GM18498 (cell line): ENCODE measurements around the gene INS.
"Not testable (repeated sequence)": the region's sequence is repeated elsewhere in the genome, so short reads cannot be mapped to it uniquely, and the experiment has no call there.

ENCODE experiments used
- ATAC-seq: cut with Tn5 transposase; IDR thresholded peaks from one replicate; pipeline ENCODE4 v1.9.1; 2021; ENCODE audit warnings: mild to moderate bottlenecking, moderate library complexity; ENCODE audit not compliant: unreplicated experiment

INS gene

GRCh38 chr11:2182692-2183474, 21.9 kb upstream of the INS start:
- no peak for ATAC-seq

- ATAC-seq = no peak
These were observed 21.1 kb upstream of the INS start for GRCh38 chr11:2182075-2182474.

DNA sequence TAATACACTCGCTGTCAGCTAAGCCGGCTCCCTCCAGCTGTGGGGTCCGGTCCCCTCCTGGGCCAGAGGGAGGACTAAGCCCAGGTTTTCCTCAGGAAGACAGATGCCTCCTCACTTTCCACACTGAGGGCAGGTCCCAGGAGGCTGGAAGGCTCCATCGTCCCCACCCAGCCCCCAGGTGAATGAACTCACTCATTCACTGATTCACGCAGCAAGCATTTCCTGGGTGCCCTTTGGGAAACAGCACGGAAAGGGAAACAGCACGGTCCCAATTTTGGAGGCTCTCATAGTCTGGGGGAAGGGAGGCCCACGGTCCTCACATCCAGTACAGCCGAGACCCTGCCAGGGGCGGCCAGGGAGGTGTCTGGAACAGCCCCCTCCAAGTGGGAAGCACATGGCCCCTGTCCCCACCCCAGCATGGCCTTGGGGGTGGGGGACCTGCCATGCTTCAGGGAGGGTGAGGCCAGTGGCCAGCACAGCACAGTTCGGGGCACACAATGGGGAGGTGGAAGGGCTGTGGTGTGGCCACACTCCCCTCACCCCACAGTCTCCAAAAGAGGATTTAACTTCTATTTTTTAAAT, 19.9 kb upstream of the INS start:
- no peak for ATAC-seq

GRCh38 chr11:2180347-2180746, 19.3 kb upstream of the INS start:
- no peak for ATAC-seq

- no peak for ATAC-seq
These were observed 18.5 kb upstream of the INS start for GRCh38 chr11:2179516-2179915.

GRCh38 chr11:2178906-2179494, 18.0 kb upstream of the INS start:
- ATAC-seq = no peak

GRCh38 chr11:2178055-2178773, 17.2 kb upstream of the INS start:
- ATAC-seq = not testable (repeated sequence)

DNA sequence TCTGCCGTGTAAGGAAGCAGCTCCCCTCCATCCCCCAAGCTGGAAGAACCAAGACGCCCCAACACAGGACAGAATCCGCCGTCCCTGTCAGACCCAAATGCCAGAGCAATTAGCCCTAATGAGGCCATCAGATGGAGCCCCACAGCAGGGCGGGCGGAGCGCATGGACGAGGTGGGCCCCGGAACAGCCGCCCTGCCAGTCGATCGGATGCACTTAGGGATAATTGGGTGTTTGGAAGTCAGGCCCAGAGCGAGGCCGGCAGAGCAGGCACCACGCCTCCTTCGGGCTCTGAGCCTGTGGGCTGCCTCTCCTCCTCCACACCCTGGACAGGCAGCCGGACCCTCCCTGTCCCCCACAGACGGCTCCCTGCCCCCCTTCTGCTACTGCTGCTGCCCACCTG, 16.1 kb upstream of the INS start:
- no peak for ATAC-seq

DNA sequence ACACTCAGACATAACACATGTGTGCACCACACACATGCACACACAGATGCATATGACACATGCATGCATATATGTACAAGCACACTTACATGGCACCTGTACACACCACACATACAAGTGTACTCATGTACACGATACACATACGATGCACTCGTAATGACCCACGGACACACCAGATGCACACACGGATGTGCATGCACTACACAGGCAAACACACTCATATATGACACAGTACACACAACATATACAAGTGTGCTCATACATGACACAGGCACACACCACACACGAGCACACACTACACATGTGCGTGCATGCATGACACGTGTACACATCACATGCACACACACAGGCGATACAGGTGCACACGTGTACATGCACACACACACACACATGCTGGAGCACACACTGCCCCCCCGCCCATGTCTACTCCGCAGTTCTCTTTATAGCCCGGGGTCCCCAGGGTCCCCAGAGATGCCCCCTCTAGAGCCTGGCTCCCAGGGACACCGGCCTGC, 15.4 kb upstream of the INS start:
- ATAC-seq = no peak

DNA sequence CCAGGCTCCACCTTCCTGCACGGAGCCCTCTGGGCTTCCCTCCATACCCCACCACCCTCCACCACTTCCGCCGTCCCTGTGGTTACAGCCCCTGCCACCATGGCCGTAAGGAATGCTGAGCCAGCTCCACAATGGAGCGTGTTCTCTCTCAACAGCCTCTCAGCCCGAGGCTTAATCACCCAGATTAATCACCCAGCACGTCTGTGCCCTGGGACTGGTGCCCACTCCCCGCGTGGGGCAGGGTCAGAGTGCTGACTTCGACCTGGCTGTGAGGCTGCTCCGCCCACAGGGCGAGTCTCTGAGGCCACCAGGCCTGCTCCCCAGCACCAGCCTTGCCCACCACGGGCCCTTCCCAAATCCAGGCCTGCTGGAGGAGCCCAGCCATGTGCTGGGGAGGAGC, 14.7 kb upstream of the INS start:
- no peak for ATAC-seq

DNA sequence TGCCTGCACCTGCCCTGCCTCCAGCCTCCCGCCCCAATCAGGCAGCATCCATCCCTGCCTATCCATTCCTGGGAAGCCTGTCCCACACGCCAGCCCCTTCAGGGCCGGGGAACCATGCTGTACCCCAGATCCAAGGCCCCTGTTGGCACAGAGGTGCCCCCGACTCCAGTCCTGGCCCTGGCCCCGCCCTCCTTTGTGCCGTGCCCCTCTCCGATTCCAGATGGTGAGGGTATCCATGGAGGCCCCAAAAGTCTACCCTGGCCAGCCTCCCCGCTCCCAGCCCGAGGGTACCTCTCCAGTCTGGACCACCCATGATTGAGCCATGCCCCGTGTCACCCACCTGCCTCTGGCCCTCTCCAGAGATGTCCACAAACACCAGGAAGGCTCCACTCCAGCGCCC, 13.4 kb upstream of the INS start:
- no peak for ATAC-seq

DNA sequence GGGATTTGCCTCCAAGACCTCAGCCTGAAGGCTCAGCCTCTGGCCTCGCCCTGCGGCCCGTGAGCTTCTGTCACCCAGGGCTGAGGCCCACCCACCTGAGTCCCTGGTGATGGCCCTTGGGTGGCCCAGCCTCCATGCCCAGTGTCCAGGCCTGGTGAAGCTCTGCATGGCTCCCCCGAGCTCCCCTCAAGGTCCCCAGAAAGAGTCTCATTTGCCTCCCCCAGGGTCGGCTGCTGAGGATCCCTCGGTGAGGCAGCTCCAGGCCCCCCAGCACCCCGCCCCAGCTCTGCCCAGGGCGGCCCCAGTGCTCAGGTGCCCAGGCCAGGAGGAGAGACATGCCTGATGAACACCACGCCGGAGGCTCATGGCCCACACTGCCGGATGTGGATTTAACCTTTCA, 12.8 kb upstream of the INS start:
- no peak for ATAC-seq

- no peak for ATAC-seq
These were observed 12.2 kb upstream of the INS start for GRCh38 chr11:2173150-2173693.

GRCh38 chr11:2172676-2173075, 11.7 kb upstream of the INS start:
- no peak for ATAC-seq

DNA sequence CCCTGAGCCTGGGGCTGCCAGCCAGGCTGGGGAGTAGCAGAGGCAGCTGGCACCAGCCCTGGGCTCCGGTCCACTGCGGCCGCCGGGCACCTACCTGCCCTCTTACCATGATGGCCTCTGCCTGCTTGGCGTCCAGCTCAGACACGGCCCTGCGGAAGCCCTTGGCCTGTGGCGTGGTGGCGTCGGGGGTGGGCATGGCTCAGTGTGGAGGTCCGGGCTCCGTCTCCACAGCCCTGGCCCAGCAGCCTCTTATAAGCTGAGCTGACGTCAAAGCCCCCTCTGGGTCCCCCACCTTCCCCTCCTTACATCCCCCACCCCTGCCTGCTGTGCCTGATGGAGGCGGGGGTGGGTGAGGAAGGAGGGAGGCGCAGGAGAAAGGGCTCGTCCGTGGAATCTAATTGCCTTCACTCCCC, 10.6 kb upstream of the INS start, which contains the start of gene TH:
Gene TH, minus strand, starts transcription at position 225 of the 413 bp plus-strand sequence. Its CDS starts 29 bp downstream, at position 196.
- ATAC-seq = no peak

GRCh38 chr11:2169626-2170570, 8.9 kb upstream of the INS start:
- no peak for ATAC-seq

DNA sequence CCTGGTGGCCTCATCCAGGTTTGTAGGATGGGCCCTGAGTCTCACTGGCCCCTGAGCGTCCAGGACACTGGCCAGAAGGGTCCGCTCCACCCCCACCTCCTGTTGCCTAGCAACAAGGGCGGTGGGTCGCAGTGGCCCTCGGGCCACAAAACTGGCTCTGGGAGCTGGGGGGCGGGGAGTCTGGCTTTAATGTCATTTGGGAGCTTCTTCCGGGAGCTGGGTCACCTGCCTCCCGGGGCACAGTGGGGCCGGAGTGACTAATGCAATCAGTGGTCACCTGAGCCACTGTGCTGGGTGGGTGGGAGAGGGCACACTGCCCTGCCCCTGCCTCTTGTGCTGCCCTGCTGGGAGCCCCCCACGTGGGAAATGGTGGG, 8.0 kb upstream of the INS start:
- ATAC-seq = no peak

DNA sequence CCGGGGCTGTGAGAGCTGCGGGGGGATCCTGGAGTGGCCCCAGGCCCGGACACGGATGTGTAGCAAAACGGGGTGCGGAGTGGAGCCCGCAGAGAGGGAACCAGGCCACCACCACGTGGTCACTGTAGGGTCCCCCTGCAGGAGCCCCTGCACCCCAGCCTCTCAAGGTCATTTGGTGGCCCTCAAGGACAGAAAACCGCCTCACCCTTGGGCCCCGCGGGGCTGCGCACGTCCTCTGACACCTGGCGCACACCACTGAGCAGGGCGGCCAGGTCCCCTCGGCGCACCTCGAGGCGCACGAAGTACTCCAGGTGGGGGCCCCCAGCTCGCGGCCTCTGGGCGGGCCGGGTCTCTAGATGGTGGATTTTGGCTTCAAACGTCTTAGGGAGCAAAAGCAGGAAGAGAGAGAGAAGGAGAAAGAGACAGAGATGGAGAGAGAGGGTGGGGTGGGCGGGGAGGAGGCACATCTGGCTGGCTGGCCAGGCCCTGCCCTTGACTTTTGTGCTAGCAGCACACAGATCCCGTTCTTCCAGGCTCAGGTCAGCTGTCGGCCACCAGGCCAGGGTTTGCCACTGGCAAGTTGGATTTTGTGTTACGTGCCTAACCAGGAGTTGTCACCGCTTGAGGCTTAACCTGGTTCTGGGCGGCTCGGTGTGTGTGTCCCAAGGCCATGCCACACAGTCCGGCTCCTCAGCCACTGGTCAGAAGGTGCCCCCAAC, 7.4 kb upstream of the INS start:
- ATAC-seq = no peak
